NOMO-1 treated with dmso at 0.1 percent for 144 hours (cell line): ENCODE measurements around the gene AGFG2.
"Not testable (repeated sequence)": the region's sequence is repeated elsewhere in the genome, so short reads cannot be mapped to it uniquely, and the experiment has no call there.

ENCODE experiments used
- DNase-seq: peaks from one replicate; lab custom pipeline; 2025; ENCODE audit not compliant: unreplicated experiment; lab: John Stamatoyannopoulos, UW

The AGFG2 gene

DNA sequence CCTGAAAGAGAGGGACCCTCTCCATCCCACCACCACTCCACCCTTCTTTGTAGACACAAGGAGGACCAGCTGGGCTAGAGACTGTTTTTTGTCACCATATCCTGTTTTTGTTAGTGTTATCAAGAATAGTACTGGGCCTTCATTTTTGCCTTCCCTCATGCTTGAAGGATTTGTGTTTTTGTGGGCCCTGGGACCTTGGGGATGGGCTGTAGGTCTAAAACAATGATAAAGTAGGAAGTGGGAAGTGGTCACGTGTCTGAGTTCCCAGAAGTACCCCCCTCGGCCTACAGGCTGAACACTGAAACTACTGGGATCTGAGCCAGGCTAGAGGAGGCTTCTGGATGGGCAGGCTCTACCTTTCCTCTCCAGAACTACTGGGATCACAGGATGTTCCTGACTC, 8.9 kb downstream of the AGFG2 start:
- DNase-seq = no peak

DNA sequence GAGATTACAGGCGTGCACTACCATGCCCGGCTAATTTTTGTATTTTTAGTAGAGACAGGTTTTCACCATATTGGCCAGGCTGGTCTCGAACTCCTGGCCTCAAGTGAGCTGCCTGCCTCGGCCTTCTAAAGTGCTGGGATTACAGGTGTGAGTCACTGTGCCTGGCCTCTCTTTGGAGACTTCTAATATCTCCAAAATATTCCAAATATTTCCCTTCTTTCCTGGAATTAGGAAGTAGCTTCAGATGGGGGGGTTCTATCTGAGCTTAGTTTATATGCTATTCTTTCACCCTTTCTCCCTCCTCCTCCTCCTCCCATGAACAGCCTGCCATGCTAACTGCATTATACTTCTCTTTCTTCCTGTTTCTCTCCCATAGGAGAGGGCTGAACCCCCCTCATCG, 9.4 kb downstream of the AGFG2 start:
- DNase-seq = not testable (repeated sequence)

DNA sequence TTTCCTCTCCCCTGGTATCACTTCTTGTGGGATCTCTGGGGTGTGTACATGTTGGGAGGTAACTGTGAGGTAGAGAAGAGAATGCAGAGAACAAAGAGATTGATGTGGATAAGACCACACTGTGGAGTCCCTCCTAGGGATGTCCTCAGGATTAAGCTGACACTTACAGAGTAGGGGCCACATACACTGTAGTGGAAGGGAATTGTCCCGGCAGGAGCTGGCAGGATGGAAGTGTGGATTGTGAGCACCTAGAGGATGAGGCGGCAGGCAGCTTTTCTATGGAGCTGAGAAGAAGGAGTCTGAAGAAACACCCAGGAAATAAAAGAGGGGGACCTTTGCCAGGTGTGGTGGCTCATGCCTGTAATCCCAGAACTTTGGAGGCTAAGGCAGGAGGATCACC, 13.5 kb downstream of the AGFG2 start:
- no peak for DNase-seq

GRCh38 chr7:100553032-100553431, 14.0 kb downstream of the AGFG2 start:
- DNase-seq = no peak

GRCh38 chr7:100555701-100556100, 16.7 kb downstream of the AGFG2 start:
- no peak for DNase-seq

DNA sequence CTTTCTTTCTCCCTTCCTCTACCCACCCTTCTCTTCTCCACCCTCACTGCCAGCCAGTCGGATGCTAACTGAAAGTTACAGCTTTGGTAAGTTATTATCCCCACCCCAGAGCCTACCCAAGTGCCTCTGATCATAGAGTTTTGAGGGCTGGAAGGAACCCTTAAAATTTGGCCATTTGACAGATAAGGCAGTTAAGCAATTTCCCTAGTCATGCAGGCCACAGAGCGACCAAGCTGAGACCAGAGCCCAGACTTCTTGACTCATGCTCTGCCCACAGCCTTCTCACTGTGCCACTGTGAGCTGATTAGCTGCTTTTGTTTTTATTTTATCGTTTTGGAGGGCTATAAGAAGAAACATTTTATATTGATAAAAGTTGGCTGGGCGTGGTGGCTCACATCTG, 17.5 kb downstream of the AGFG2 start:
- peak; percentile 70 for DNase-seq

DNA sequence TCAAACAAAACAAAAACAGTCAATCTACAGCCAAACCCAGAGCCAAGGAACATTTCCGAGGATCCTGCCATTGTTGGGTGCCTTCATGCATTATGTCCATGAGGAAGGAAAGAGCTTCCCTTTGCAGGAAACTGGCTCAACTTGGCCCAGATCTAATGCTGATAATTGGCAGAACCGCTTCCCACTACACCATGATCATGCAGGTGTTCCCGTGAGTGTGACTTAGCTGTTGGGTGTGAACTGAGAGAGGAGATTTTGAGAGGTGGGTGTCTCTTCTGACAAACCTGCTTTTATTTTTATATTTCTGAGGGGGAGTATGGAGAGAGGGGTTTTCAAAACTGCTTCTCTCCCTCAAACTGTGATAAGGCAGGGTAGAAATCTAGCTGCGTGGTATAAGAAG, 20.1 kb downstream of the AGFG2 start:
- DNase-seq = no peak

- DNase-seq = no peak
Measured at GRCh38 chr7:100561491-100562194, 22.6 kb downstream of the AGFG2 start.

DNA sequence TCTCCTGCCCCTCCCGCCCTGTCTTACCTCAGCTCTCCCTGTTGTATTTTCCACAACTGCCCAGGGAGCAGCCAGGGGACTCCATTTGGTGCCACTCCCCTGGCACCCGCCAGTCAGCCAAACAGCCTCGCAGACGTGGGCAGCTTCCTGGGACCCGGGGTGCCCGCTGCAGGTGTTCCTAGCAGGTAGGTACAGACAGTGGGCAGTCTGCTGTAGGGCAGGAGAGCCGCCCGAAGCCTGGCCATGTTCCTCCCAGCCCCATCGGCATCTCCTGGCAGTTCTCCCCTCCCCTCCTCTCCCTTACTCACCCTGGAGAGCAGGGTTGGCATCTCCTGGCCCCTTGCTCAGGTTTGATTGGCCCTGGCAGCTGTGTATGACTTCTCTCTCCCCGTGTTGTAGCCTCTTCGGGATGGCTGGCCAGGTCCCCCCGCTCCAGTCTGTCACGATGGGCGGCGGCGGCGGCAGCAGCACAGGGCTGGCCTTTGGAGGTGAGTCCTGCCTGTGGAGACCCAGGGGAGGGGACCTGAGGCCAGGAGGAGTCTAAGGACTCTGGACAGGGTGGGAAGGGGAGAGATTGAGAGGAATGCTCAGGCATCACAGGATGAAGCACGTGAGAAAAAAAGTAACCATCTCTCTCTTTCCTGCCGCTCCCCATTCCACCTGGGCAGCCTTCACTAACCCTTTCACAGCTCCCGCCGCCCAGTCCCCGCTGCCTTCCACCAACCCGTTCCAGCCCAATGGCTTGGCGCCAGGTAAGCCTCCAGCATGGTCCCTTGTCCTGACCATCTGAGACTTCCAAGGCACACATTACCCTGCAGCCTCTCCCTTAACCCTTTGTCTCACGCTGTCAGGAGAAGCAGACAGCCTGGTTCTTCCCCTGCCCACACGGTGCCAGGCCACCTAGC, 23.4 kb downstream of the AGFG2 start:
- DNase-seq = no peak

DNA sequence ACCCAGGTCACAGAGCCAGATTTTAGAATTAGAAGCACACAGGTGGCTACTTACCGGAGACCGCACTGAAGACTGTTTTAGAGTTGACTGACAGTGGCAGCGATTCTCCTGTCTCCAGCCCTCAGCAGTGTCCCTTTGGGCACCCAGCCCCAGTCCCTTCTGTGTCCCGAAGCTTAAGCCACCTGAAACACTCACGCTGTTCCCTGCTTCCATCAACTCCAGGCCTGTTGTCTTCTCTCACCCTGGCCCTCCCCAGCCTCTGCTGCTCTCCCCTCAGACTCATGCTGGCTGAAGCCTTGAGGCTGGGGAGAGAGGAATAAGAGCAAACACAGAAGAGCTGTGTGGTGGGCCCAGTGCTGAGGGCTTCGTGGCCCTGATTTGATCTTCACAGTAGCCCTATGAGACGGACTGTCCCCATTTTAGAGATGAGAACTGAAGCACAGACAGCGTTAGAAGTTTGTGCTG, 24.1 kb downstream of the AGFG2 start:
- no peak for DNase-seq

DNA sequence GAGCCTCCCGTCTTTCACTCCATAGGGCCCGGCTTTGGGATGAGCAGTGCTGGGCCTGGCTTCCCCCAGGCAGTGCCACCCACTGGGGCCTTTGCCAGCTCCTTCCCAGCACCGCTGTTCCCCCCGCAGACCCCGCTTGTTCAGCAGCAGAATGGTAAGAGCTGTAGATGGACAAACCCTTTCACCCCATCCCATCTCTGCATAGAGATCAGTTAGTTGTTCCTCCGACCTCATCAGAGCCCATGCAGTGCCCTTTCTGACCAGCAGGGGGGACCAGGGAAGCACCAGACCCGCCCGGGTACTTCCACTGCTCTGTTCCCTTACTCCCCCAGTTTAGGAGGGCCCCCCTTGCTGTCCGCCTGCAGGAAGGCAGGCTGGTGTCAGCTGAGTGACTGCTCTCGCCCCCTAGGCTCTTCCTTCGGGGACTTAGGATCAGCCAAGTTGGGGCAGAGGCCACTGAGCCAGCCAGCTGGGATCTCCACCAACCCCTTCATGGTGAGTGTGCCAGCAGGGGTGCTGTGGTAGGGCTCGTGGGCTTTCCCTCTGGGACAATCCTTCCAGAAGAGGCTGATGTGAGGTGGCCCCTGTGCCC, 24.9 kb downstream of the AGFG2 start:
- peak; percentile 57 for DNase-seq

GRCh38 chr7:100564405-100564804, 25.4 kb downstream of the AGFG2 start:
- not testable (repeated sequence) for DNase-seq

DNA sequence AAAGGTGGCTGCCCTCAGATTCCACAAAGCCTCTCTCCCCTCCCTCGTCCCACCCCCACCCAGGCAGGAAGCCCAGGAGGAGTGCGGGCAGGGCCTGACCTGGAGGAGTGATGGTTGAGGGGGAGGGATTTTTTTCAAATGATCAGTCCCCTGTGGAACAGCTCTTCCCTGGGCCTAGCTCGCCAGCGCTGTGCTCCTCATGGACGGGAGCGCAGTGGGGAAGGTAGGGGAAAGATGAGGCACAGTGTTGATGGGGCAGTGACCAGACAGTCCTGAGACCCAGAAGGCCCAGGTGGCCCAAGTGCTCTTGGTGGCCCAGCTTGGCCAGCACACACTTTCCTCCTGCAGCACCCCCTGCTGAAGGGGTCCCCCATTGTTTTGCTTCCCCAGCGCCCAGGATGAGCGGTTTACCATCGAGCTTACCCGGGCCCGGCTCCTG, 26.1 kb downstream of the AGFG2 start:
- DNase-seq = no peak

DNA sequence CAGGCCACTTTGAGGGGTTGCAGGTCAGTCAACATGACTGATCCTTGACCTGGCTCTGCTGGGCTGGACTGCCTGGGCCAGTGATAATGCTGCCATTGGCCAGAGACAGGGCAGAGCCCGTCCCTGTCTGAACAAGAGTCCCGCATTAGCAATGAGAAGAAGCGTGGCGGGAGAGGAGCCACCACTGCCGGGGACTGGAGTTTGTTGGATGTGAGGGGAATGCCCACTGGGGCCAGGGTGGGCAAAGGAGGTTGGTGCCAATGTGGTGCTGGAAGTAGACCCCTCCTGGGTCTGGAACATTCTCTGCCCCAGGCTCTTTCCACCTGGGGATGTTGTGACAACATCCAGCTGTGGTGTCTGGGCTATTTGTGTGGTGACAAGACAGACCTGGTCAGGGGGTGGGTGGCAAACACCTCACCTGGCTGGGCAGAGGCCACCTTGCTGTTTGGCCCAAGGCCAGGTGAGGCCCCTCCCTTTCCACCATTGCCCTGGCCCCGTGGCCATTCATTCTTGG, 27.1 kb downstream of the AGFG2 start:
- no peak for DNase-seq

DNA sequence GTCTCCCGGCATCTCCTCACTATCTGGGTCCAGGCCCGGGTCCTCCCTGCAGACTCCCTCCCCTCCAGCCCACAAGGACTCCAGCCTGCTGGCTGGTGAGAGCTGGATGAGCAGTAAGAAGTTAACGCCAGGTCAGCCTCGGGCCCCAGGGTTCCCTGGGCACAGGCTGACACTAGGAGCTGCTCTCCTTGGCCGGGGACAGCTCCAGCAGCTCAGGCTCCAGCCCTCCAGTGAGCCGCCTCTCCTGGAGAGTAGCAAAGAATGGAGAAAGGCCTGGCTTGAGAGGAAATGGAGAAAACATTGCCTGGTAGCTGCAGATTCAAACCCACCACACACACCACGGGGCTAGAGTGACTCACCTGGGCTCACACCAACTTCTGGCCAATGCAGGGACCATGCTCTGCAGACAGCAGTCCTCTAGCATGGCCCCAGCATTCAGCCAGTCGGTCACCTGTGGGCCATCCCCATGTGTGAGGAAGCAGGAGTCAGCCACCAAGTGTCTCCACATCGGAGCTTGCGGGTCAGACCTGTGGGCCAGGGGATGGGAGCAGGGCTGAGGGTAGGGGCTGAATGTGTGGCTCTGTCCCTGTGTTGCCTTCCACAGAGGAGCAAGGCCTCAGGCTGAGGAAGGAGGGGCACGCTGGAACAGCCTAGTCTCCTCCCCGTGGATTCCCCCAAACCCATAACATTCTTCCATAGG, 28.2 kb downstream of the AGFG2 start:
- no peak for DNase-seq

DNA sequence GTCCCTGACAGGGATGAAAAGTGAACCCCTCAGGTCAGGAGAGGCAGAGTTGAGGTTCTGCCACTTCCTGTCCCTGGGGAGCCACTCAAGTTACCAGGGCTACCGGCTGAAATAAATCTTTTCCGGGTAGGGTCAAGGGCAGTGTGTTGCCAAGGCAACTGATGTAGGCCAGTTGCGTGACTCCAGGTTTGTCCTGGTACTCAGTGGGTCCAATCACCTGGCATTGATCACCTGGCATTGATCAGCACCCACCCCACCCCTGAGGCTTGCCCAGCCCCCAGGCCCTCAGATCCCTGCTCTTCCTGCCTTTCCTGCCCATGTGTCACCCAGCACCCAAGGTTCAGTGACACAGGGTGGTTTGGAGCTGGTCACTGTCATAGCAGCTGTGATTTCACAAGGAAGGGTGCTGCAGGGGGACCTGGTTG, 28.8 kb downstream of the AGFG2 start:
- no peak for DNase-seq

GRCh38 chr7:100568176-100568895, 29.3 kb downstream of the AGFG2 start:
- no peak for DNase-seq

DNA sequence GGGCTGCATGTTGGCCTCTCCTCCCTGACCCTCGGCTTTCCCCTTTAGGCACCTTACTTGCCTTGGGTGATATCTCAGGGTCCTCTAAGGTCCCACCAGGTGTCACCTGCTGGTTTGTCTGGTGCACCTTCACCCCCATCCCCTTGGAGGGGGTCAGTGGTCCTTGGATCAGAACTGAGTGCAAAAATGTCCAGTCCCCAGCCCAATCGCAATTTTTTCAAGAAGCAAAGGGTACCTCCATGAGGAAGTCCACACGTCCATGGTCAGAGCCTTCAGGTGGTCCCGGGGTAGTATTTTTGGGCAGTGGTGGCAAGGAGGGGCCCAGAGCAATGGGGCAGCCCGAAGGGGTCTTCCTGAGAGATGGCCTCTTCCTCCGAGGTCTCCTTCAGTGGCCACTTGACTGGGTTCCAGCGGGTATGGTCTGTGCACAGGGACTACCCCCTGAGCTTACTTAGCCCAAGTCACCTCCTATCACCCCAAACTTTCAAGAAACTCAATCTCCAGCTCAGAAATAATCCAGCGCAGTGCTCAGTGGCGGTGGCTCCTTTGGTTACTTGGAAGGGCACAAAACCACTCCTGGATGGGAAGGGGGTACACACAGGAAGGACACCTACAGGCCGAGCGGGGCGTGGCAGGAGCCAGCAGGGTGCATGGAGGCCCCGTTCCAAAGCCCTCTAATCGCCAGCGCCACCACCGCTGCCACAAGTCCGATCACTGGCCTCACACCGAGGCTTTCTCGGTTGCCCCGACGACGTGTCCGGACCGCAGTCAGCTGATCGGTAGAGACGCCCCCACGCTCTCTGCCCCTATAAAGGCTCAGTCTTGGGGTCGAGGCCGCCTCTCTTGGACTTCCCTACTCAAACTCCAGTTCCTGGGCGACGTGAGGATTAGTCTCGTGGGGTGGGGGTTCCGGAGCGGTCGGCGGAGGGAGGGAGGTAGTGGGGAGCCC, 30.2 kb downstream of the AGFG2 start:
- peak; percentile 53 for DNase-seq
